Smooth muscle cell (in vitro differentiated cells): Measurements from ENCODE around the gene ACOX1. TPM values are rescaled to one million over a fixed set of nuclear protein-coding genes. Genes with fewer than 3 reads are reported as not detected.

ENCODE experiments used
- DNase-seq: peaks from one replicate; lab custom pipeline; 2025; ENCODE audit not compliant: unreplicated experiment; lab: John Stamatoyannopoulos, UW
- H2AFZ ChIP-seq: fragments of 200-600 bp; sonication (generic); 2 replicates; pipeline ENCODE4 v1.6.0; 2016; ENCODE audit warnings: antibody characterized with exemption, low read depth, mild to moderate bottlenecking
- H3F3A ChIP-seq: fragments of 200-600 bp; sonication (generic); 2 replicates; pipeline ENCODE4 v1.6.0; 2017; ENCODE audit warnings: antibody characterized with exemption, low read depth
- H3K27ac ChIP-seq: fragments of 200-600 bp; sonication (generic); 2 replicates; pipeline ENCODE4 v1.5.1; 2016; ENCODE audit warnings: low read depth, mild to moderate bottlenecking
- H3K27me3 ChIP-seq: fragments of 200-600 bp; sonication (generic); 2 replicates; pipeline ENCODE4 v1.6.1; 2016; ENCODE audit warnings: low read depth, mild to moderate bottlenecking
- H3K36me3 ChIP-seq: fragments of 200-600 bp; sonication (generic); 2 replicates; pipeline ENCODE4 v1.5.1; 2016; ENCODE audit warnings: low read depth
- H3K4me1 ChIP-seq: fragments of 200-600 bp; sonication (generic); 2 replicates; pipeline ENCODE4 v1.5.1; 2016; ENCODE audit warnings: low read depth
- H3K4me2 ChIP-seq: fragments of 200-600 bp; sonication (generic); 2 replicates; pipeline ENCODE4 v1.6.0; 2016; ENCODE audit warnings: mild to moderate bottlenecking
- H3K4me3 ChIP-seq: fragments of 200-600 bp; sonication (generic); 2 replicates; pipeline ENCODE4 v1.5.1; 2016; ENCODE audit warnings: mild to moderate bottlenecking
- H3K79me2 ChIP-seq: fragments of 200-600 bp; sonication (generic); 2 replicates; pipeline ENCODE4 v1.6.0; 2016; ENCODE audit warnings: low read depth, mild to moderate bottlenecking
- H3K9ac ChIP-seq: fragments of 200-600 bp; sonication (generic); 2 replicates; pipeline ENCODE4 v1.6.0; 2016; ENCODE audit warnings: low read depth
- H3K9me3 ChIP-seq: fragments of 200-600 bp; sonication (generic); replicated peaks from 2 replicates; pipeline ENCODE4 v1.5.1; 2016; ENCODE audit warnings: low read depth
- H4K20me1 ChIP-seq: fragments of 200-600 bp; sonication (generic); 2 replicates; pipeline ENCODE4 v1.6.0; 2016; ENCODE audit warnings: low read depth
- WGBS: methylation state at CpG from one replicate; pipeline ENCODE4 v1.1.7; 2016; ENCODE audit warnings: low lambda C conversion rate; 5-methylcytosine and 5-hydroxymethylcytosine counted together
- polyA plus RNA-seq: library from polyadenylated mRNA; unstranded; fragments of >200 nt; fragmentation: Nextera tagmentation; extraction: Ambion mirVana; gene quantifications from 2 replicates; pipeline ENCODE4 v1.2.1, GENCODE V29; 2016
- total RNA-seq: library from RNA; depleted of rRNA; stranded (reverse); fragments of >200 nt; gene quantifications from 2 replicates; pipeline ENCODE4 v1.2.3, GENCODE V29; 2014
- TF ChIP-seq, protein P1 (sequence below): fragments of 200-600 bp; sonication (generic); IDR thresholded peaks from 2 replicates; pipeline ENCODE4 v1.5.1; 2017; ENCODE audit warnings: borderline replicate concordance, mild to moderate bottlenecking, antibody characterized with exemption; ENCODE audit not compliant: insufficient read depth, poor library complexity, severe bottlenecking

ACOX1 gene
- total and polyA plus RNA-seq, 2 experiments from 2014 or later = 25.9 to 35.3 TPM

DNA sequence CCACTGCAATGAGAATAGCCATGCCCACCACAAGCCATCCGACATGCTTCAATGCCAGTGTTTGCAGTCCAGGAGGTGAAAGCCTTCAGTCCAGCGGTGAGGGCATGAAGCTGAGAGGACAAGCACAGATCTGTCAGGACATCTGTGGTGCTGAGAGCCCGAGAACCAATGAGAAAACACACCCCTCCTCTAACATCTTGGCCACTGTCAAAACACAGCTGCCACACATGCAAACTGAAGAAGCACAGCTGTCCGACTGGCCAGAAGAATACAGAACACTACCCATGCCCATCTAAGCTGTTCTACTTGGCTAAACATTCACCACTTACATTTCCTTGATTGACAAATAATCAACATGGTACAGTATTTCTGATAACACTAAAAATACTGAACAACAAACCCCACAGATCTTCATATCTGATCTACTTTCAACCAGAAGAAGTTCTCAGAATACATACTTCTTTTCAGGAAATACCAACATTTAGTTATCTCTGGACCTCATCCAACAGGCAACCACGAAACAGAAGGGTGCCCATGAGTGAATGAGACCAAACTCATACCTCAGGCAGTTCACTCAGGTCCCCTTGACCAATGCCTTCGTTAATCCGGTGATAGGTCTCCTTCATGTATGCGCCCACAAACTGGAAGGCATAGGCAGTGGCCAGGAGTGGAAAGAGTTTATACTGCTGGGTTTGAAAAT, 28.0 kb downstream of the ACOX1 start:
- TF ChIP-seq, protein P1, sequence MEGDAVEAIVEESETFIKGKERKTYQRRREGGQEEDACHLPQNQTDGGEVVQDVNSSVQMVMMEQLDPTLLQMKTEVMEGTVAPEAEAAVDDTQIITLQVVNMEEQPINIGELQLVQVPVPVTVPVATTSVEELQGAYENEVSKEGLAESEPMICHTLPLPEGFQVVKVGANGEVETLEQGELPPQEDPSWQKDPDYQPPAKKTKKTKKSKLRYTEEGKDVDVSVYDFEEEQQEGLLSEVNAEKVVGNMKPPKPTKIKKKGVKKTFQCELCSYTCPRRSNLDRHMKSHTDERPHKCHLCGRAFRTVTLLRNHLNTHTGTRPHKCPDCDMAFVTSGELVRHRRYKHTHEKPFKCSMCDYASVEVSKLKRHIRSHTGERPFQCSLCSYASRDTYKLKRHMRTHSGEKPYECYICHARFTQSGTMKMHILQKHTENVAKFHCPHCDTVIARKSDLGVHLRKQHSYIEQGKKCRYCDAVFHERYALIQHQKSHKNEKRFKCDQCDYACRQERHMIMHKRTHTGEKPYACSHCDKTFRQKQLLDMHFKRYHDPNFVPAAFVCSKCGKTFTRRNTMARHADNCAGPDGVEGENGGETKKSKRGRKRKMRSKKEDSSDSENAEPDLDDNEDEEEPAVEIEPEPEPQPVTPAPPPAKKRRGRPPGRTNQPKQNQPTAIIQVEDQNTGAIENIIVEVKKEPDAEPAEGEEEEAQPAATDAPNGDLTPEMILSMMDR = no peak
- Histone ChIP-seq H3K79me2 (no peaks in the 10 kb centered on the region), H3K4me2 (no peak overlapping the region), H3K36me3 (peaks cover 26% of the 10 kb centered on the region), H2AFZ (no peak overlapping the region), H3K4me1 (no peaks in the 10 kb centered on the region), H4K20me1 (peaks cover 7% of the 10 kb centered on the region), H3K9me3 (no peaks in the 10 kb centered on the region), H3K27ac (no peak overlapping the region), H3F3A (no peaks in the 10 kb centered on the region), H3K4me3 (no peak overlapping the region), H3K27me3 (no peaks in the 10 kb centered on the region), H3K9ac (no peak overlapping the region)
- no peak for DNase-seq
- 96% methylated on average over 8 of the region's 8 CpGs for WGBS

DNA sequence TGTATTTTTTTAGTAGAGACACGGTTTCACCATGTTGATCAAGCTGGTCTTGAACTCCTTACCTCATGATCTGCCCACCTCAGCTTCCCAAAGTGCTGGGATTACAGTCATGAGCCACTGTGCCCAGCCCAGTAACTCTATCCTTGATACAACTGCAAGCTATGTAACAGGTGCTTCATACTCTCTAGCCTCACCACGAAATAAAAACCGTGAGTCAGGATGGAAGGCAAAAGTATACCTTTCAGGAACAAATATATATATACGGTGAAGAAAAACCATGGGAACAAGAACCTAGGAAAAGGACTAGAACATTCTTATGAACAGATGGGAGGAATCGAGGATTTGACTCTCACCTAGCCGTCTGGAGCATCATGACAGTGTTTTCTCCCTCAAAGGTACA, 28.5 kb downstream of the ACOX1 start:
- H3K4me1 ChIP-seq = no peaks in the 10 kb centered on the region
- peaks cover 25% of the 10 kb centered on the region for H3K36me3 ChIP-seq
- 95% methylated on average over 6 of the region's 6 CpGs for WGBS

DNA sequence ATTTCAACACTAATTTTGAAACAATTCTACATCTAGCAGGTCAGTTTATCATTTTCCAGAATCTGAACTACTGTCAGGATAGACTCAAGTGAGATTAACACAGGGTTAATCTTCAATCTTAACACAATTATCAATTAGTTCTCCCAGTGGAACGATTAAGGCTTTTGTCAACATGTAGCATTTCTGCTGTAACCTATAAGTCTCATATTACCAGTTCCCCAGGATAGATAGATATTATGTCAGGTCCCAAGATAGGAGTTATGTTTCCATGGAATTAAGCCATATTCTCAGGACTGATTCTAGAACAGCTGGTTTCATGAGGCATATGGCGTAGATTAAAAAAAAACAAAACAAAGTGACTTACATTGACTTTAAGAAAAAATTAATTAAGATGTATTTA, 33.8 kb downstream of the ACOX1 start:
- Histone ChIP-seq H4K20me1 (no peaks in the 10 kb centered on the region), H3K4me3 (no peak overlapping the region), H3K79me2 (no peaks in the 10 kb centered on the region), H2AFZ (no peak overlapping the region), H3F3A (peaks cover 8% of the 10 kb centered on the region), H3K27ac (no peak overlapping the region), H3K4me2 (no peak overlapping the region), H3K36me3 (peaks cover 20% of the 10 kb centered on the region), H3K4me1 (peaks cover 5% of the 10 kb centered on the region), H3K27me3 (no peaks in the 10 kb centered on the region), H3K9me3 (no peaks in the 10 kb centered on the region), H3K9ac (no peak overlapping the region)
- no peak for DNase-seq
- TF ChIP-seq, protein P1 = no peak
- 90% methylated on average over 2 of the region's 2 CpGs for whole genome bisulfite sequencing

More for the DNA sequence above, 28.5 kb downstream of the ACOX1 start:
- H3K9me3 ChIP-seq = no peaks in the 10 kb centered on the region
- H4K20me1 ChIP-seq = peaks cover 7% of the 10 kb centered on the region
- TF ChIP-seq, protein P1 = no peak
- H3K4me3 ChIP-seq = no peak overlapping the region
- no peaks in the 10 kb centered on the region for H3K27me3 ChIP-seq
- no peak for DNase-seq
- H3K27ac ChIP-seq = no peak overlapping the region
- no peak overlapping the region for H2AFZ ChIP-seq
- no peaks in the 10 kb centered on the region for H3K79me2 ChIP-seq
- H3F3A ChIP-seq = no peaks in the 10 kb centered on the region
- H3K9ac ChIP-seq = no peak overlapping the region
- H3K4me2 ChIP-seq = no peak overlapping the region

DNA sequence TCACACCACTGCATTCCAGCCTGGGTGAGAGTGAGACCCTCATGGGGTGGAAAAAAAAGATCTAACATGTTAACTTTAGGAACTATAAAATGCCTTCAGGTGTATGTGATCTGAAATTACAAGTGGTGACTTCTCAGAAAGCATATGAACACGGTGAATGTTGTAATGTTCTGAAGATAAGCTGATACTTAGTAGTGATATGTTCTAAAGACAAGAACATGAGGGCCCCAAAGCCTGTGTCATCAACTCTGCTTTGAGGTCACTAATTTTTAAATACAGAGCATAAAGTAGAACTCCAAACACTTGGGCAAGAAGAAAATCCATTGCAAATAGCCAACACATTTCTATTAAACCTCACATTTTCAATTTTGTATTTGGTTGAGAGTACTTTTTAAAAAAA, 35.5 kb downstream of the ACOX1 start:
- Histone ChIP-seq H3K9ac (no peak overlapping the region), H3K4me2 (no peak overlapping the region), H3K4me1 (peaks cover 5% of the 10 kb centered on the region), H3K79me2 (no peaks in the 10 kb centered on the region), H3K27me3 (no peaks in the 10 kb centered on the region), H3K36me3 (peaks cover 20% of the 10 kb centered on the region), H3F3A (peaks cover 8% of the 10 kb centered on the region), H3K27ac (no peak overlapping the region), H3K4me3 (no peak overlapping the region), H4K20me1 (no peaks in the 10 kb centered on the region), H2AFZ (no peak overlapping the region), H3K9me3 (no peaks in the 10 kb centered on the region)
- WGBS = 93% methylated on average over 1 of the region's 1 CpG
- TF ChIP-seq, protein P1 = no peak
- no peak for DNase-seq
